Cardiac atrium fibroblast (primary cell): ENCODE measurements around the gene UBE2V1. TPM values are rescaled to one million over a fixed set of nuclear protein-coding genes. Genes with fewer than 3 reads are reported as not detected.

Experiments used
- total RNA-seq: library from RNA; depleted of rRNA; stranded (reverse); fragments of >200 nt; gene quantifications from 2 replicates; pipeline ENCODE4 v1.2.3, GENCODE V29; 2015

The UBE2V1 gene
- total RNA-seq: 56.7 and 59.3 TPM in 2 replicates

GRCh38 chr20:50112512-50113419 lies at the start of gene UBE2V1:
TSS of gene UBE2V1 (minus strand) at chr20:50113150. CDS start at chr20:50113128, 22 bp downstream.

DNA sequence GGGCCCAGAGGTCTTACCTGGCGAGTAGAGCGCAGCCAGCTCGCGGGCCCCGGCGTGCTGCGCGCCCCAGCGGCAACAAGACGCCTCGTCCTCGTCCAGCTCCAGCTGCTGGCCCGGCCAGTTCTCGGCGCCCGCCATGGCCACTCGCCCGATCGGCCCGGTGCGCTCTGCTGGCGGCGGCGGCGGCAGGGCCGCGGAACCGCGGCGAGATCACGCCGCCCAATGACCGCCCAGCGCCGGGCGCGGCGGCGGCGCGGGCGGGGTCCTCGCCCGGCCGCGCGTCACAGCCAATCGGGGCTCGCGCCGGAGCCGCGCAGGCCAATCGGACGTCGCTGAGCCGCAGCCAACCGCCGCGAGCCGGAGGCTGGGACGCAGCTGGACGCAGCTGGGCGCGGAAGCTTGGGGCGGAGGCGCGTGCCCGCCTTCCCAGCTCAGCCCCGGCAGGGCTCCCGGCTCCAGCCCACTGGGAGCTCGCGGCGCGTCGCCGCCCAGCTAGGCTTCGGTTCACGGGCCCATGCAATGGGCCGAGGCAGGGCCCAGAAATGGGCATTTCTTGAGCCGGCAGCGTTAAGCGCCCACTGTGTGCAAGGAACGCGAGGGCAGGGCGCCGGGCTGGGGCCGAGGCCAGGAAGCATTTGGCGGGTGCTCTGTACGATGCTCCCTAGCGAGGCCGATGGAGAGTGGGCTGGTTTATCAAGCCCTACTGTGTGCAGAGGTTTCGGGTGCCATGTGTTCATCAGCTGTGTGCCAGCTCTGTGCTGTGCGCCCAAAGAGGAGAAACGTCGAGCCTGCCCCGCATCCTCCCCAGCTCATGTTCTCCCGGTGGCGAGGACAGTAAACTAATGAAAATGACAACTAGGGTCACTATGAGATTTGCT lies 40.8 kb upstream of the UBE2V1 start, which contains the start of gene PEDS1:
PEDS1 (minus strand) TSS at position 224 of the 878 bp plus-strand sequence; CDS start at position 138, 86 bp downstream.

Other genes with a start within 250 kb of the UBE2V1 start
- 3.2 and 3.6 TPM in 2 replicates for gene SPATA2, start 197.6 kb downstream of the UBE2V1 start, total RNA-seq
- gene RNF114, start 176.8 kb downstream of the UBE2V1 start, total RNA-seq: 54.9 and 97.1 TPM in 2 replicates
- 19.3 and 19.7 TPM in 2 replicates for gene SNAI1, start 130.2 kb downstream of the UBE2V1 start, total RNA-seq
- gene PEDS1, start 40.6 kb upstream of the UBE2V1 start, total RNA-seq: 45.3 and 48.8 TPM in 2 replicates
- 53.6 and 80.2 TPM in 2 replicates for gene CEBPB, start 77.7 kb upstream of the UBE2V1 start, total RNA-seq